GM21717 (cell line): Measurements from ENCODE around the gene ZFP1.

Experiments
- ATAC-seq: cut with Tn5 transposase; IDR thresholded peaks from one replicate; pipeline ENCODE4 v1.9.1; 2021; ENCODE audit warnings: mild to moderate bottlenecking, moderate library complexity; ENCODE audit not compliant: unreplicated experiment

ZFP1 gene

DNA sequence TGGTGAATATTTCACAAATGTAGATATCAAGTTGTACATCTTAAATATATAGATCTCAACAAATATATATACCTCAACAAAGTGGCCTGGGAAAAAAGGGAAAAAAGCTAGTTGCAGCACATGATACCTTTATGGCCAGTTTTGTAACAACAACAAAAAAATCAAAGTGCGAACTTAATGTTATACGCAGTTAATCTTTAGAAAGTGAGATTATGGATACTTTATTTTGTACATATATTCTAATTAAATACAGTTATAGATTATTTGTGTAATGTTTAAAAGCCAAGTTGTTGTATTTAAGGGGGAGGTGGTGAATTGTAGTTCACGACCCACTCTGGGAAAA, 385 bp upstream of the ZFP1 start:
- no peak for ATAC-seq

DNA sequence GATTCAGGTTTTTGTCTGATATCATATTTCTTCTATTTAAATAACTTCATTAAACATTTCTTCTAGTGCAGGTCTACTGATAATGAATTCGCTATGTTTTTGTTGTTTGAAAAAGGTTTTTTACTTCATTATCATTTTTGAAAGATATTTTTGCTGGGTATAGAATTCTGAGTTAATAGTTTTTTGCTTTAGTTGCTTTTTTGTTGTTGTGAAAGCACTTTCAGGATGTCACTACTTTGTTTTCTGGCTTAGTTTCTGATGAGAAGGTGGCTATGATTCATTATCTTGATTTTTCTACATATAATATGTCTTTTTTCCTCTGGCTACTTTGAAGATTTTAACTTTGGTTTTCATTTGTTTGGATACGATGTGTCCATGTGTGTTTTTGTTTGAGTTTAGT, 3.5 kb downstream of the ZFP1 start:
- no peak for ATAC-seq

DNA sequence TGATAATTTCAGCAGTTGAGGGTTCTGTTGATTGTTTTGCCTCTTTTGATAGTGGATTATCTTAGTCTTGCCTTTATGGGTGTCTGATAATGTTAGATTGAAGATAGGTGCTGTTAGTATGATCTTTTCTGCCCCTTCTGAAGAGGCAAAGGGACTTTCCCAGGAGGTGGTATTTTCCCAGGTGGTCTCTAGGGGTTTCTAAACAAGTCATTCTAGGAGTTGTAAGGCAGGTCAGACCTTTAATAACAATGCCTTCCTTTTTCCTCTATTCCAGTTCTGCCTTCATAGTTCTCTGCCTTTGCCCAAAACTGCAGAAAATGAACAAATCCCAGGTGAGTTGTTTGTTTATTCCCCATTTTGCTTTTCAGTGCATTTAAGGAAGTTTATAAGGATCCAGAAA, 4.3 kb downstream of the ZFP1 start:
- no peak for ATAC-seq

GRCh38 chr16:75160386-75160785, 12.1 kb downstream of the ZFP1 start:
- no peak for ATAC-seq

DNA sequence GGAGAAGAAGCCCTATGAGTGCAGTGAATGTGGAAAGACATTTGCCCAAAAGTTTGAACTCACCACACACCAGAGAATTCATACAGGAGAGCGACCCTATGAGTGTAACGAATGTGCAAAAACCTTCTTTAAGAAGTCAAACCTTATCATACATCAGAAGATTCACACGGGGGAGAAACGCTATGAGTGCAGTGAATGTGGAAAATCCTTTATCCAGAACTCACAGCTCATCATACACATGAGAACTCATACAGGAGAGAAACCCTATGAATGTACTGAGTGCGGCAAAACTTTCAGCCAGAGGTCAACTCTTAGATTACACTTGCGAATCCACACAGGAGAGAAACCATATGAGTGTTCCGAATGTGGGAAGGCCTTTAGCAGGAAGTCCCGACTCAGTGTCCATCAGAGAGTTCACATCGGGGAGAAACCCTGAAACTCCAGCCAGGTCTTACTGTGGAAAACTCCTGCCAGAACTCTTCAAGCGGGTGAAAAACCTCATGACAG, 21.6 kb downstream of the ZFP1 start:
- no peak for ATAC-seq

- ATAC-seq: no peak
Measured at GRCh38 chr16:75172578-75172977, 24.3 kb downstream of the ZFP1 start.

GRCh38 chr16:75175074-75175473, 26.8 kb downstream of the ZFP1 start:
- no peak for ATAC-seq

- no peak for ATAC-seq
Measured at GRCh38 chr16:75176926-75177325, 28.6 kb downstream of the ZFP1 start.

- no peak for ATAC-seq
Measured at GRCh38 chr16:75179208-75179607, 30.9 kb downstream of the ZFP1 start.

GRCh38 chr16:75181630-75182029, 33.3 kb downstream of the ZFP1 start:
- ATAC-seq: no peak

- ATAC-seq: no peak
Measured at GRCh38 chr16:75188832-75189477, 40.6 kb downstream of the ZFP1 start.

DNA sequence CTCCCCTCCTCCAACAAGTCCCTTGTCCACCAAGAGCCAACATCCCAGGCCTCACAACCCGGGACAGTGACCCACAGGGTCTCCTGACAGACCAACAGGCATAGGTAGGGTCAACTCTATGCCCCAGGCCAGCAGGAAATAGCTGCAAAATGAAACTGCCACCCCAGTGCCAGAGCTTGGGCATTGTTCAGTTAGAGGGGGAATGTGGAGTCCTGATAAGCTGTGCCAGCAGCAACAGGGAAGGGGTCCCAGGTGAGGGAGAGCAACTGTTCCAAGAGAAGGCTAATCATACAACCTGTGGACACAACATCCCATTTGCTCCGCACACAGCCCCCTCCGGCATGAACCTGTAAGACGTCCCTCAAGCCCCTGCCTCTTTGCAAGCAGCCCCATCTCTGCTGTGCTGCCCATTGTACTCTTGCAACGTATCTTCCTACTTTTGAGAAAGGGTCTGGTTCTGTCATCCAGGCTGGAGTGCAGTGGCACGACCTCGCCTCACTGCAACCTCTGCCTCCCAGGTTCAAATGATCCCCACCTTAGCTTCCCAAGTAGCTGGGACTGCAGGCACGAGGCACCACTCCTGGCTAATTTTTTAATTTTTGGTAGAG, 41.4 kb downstream of the ZFP1 start:
- no peak for ATAC-seq

DNA sequence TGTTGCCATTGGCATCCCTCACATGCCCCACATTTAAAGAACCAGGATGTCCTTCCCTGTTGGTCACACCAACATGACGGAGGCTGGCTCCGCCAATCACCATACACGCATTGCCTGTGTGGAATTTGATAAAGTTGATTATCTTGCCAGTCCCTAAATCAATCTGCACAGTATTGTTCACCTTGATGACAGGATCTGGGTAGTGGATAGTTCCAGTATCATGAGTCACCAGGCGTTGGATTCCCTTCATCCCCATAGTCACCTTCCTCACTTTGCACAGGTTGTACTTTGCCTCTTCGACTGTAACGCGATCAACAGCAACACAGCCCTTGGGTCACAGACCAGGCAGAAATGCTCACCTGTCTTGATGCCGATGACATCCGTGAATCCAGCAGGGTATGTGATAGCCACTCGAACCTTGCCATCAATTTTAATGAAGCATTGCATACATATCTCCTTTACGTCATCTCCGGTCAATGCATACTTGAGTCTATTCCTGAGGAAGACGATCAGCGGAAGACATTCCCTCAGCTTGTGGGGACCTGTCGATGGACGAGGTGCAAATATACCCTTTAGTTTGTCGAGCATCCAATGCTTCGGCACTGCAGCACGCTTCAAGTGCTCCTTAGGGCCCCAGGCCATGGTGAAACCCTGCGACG, 44.4 kb downstream of the ZFP1 start:
- no peak for ATAC-seq

GRCh38 chr16:75193265-75193650, 44.9 kb downstream of the ZFP1 start:
- no peak for ATAC-seq

DNA sequence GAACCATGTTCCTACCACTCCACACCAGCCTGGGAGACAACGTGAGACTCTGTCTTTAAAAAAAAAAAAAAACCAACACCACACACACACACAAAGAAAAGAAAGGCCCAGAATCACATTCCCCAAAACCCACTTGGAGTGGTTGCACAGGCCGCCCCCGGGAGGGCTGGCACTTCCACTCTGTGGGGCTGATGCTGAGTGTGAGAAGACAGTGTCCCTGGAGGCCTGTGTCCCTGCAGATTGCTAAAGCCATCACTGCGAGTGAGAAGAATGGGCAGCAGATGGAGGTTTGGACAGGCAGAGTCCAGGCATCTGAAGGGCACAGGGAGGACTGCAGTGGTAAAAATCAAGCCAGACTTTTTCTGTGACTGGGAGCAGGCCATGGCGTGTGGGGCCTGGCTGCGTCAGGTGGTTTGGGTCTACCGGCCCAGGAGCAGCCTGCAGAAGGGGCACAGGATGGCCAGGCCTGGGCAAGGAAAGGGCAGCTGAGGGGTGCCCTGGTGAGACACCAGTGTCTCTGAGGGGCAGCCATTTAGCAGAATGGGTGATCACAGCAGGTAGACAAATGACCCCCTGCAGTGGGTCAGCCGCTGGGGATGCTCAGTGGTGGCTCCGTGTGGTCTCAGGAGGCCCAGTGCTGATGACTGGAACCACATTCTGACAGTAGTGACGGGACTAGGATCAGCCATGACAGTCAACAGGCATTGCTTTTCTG, 45.6 kb downstream of the ZFP1 start:
- no peak for ATAC-seq

DNA sequence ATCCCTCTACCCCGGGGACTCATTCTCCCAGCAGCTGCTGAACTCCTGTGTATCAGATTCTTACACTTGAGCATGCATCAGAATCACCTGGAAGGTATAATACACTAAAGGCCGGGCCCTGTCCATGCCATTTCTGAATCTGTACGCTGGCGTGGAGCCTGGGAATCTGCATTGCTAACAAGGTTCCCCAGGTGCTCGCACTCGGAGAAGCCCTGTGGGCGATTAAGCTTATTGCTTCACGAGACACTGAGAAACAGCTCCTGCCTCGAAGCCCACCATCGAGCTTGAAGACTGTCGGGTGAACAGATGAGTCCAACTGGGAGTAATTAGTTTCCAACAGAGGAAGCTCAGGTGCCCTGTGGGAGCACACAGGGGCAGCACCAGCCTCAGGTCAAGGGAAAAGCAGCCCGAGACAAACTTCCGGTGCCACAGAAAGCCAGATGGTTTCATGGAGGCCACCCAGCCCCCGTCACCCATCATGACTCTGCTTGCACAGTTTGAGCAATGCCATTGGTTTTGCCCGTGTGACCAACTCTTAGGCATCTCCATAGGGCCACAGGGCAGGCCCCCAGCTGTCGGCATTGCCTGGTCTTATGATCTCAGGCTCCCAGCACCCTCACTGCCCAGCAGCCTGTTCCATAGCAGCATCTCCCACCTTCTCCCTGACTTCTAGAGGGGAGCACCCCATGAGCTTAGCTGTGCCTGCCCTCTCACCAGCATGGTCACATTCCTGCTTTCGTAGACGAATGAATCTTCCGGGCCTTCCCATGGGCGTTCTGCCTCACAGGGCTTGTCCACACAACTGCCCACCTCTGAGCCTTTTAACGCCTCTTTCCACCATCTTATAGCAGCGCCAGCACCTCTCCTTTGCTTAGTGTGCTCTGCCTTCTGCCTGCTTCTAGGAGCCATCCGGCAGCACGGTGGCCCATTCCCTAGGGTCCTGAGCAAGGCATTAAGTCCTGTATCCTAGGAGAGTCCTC, 47.8 kb downstream of the ZFP1 start:
- ATAC-seq: no peak

GRCh38 chr16:75196836-75197235, 48.5 kb downstream of the ZFP1 start:
- ATAC-seq: no peak

DNA sequence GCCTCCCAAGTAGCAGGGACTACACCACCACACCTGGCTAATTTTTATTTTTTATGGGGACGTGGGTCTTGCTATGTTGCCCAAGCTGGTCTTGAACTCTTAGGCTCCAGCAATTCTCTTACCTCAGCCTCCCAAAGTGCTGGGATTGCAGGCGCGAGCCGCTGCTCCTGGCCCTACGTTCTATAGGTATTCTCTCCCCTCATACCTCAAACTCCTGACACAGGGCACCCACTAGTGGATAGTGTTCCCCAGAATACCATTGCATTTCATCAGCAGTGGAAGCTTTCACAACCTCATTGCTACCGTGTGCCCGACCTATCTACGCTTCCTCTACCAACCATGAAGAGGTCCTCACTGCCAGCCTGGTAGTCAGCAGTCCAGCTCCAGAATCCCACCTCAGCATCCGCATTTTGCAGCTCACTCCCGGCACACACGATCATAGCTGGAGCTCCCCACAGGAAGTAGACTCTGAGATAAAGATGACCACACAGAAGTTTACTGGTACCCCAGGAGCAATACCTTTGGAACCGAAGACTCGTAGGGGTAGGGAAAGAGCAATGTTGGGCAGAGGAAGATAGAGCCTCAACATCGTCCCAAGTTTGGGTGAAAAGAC, 49.3 kb downstream of the ZFP1 start:
- no peak for ATAC-seq

DNA sequence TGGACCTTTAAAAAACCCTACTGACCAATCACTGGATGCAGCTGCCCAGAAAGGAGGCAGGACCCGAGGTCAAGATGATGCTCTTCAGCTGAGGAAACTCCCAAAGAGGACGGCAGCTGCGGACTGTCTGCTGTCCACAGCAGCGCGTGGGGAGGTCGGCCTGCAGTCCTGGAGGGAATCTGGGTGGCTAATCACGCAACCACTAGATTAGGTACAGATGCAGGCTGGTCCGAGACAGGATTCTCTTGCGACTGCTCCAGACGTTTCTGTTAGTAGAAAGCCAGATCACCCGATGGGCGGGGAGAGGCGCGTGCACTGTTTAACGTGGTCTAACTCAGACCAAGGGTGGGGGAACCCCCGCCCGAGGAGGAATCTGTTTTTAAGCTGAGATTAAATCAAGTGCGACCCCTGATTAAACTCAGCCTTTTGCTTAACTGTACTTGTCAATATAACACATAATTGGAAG, 49.8 kb downstream of the ZFP1 start:
- no peak for ATAC-seq

DNA sequence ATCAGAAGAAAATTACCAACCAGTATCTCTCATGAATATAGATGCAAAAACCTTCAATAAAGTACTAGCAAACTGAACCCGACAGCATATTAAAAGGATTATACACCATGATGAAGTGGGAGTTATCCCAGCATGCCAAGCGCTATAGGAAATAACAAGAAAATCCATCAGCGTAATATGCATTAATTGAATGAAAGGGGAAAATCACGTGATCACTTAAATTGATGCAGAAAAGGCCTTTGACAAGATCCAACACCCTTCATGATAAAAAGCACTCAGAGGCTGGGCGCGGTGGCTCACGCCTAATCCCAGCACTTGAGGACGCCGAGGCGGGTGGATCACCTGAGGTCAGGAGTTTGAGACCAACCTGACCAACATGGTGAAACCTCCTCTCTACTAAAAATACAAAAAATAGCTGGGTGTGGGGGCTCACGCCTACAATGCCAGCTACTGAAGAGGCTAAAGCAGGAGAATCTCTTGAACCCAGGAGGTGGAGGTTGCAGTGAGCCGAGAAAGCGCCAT, 53.8 kb downstream of the ZFP1 start:
- ATAC-seq: no peak
